HL-60 (cell line): ENCODE results near the gene CERS1.

Source experiments
- DNase-seq, 2 experiments: peaks; one replicate each; pipeline ENCODE4 v3.0.0-alpha.2; 2010 to 2020; ENCODE audit warnings: low read depth in 1 of 2, low spot score in 1 of 2
- H3K27ac ChIP-seq: fragments of 250-450 bp; sonication (Bioruptor Pico); replicated peaks from 2 replicates; pipeline ENCODE4 v1.5.1; 2020; ENCODE audit warnings: mild to moderate bottlenecking, moderate library complexity
- H3K27me3 ChIP-seq: fragments of 250-450 bp; sonication (Bioruptor Pico); 2 replicates; pipeline ENCODE4 v1.5.1; 2021; ENCODE audit warnings: mild to moderate bottlenecking, moderate library complexity; ENCODE audit not compliant: insufficient read depth, poor library complexity, severe bottlenecking
- H3K4me3 ChIP-seq: replicated peaks from 2 replicates; pipeline ENCODE4 v1.5.1; 2011; ENCODE audit warnings: mild to moderate bottlenecking, control low read depth, low read length; ENCODE audit not compliant: insufficient read depth
- CTCF ChIP-seq: IDR thresholded peaks from one replicate; pipeline ENCODE4 v1.5.1; 2011; ENCODE audit warnings: low read length, control low read depth, inconsistent platforms; ENCODE audit not compliant: insufficient read depth
- GABPA ChIP-seq: IDR thresholded peaks from 2 replicates; pipeline ENCODE4 v1.6.1; 2012; ENCODE audit warnings: low read depth
- POLR2AphosphoS5 ChIP-seq: IDR thresholded peaks from 2 replicates; pipeline ENCODE4 v1.6.1; 2012; ENCODE audit warnings: low read depth
- SPI1 ChIP-seq: IDR thresholded peaks from 2 replicates; pipeline ENCODE4 v1.6.1; 2012; ENCODE audit warnings: low read depth, mild to moderate bottlenecking, borderline replicate concordance
- TF ChIP-seq, protein P1 (sequence below): IDR thresholded peaks from 2 replicates; pipeline ENCODE4 v1.6.1; 2012; ENCODE audit warnings: low read depth; ENCODE audit not compliant: insufficient replicate concordance

CERS1 gene

GRCh38 chr19:18858906-18859646 lies 36.9 kb downstream of the CERS1 start:
- no peak for DNase-seq
- Histone ChIP-seq H3K4me3 (no peak overlapping the region), H3K27me3 (no peaks in the 10 kb centered on the region), H3K27ac (no peak overlapping the region)
- TF ChIP-seq GABPA: no peak
- TF ChIP-seq SPI1: no peak
- no peak for TF ChIP-seq POLR2AphosphoS5
- TF ChIP-seq, protein P1, sequence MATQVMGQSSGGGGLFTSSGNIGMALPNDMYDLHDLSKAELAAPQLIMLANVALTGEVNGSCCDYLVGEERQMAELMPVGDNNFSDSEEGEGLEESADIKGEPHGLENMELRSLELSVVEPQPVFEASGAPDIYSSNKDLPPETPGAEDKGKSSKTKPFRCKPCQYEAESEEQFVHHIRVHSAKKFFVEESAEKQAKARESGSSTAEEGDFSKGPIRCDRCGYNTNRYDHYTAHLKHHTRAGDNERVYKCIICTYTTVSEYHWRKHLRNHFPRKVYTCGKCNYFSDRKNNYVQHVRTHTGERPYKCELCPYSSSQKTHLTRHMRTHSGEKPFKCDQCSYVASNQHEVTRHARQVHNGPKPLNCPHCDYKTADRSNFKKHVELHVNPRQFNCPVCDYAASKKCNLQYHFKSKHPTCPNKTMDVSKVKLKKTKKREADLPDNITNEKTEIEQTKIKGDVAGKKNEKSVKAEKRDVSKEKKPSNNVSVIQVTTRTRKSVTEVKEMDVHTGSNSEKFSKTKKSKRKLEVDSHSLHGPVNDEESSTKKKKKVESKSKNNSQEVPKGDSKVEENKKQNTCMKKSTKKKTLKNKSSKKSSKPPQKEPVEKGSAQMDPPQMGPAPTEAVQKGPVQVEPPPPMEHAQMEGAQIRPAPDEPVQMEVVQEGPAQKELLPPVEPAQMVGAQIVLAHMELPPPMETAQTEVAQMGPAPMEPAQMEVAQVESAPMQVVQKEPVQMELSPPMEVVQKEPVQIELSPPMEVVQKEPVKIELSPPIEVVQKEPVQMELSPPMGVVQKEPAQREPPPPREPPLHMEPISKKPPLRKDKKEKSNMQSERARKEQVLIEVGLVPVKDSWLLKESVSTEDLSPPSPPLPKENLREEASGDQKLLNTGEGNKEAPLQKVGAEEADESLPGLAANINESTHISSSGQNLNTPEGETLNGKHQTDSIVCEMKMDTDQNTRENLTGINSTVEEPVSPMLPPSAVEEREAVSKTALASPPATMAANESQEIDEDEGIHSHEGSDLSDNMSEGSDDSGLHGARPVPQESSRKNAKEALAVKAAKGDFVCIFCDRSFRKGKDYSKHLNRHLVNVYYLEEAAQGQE: no peak
- no peak for TF ChIP-seq CTCF

GRCh38 chr19:18857223-18857622 lies 38.7 kb downstream of the CERS1 start:
- Histone ChIP-seq H3K27ac (no peak overlapping the region), H3K4me3 (no peak overlapping the region), H3K27me3 (no peaks in the 10 kb centered on the region)
- no peak for DNase-seq
- TF ChIP-seq GABPA (no peak), SPI1 (no peak), POLR2AphosphoS5 (no peak), CTCF (no peak)
- TF ChIP-seq, protein P1: no peak

DNA sequence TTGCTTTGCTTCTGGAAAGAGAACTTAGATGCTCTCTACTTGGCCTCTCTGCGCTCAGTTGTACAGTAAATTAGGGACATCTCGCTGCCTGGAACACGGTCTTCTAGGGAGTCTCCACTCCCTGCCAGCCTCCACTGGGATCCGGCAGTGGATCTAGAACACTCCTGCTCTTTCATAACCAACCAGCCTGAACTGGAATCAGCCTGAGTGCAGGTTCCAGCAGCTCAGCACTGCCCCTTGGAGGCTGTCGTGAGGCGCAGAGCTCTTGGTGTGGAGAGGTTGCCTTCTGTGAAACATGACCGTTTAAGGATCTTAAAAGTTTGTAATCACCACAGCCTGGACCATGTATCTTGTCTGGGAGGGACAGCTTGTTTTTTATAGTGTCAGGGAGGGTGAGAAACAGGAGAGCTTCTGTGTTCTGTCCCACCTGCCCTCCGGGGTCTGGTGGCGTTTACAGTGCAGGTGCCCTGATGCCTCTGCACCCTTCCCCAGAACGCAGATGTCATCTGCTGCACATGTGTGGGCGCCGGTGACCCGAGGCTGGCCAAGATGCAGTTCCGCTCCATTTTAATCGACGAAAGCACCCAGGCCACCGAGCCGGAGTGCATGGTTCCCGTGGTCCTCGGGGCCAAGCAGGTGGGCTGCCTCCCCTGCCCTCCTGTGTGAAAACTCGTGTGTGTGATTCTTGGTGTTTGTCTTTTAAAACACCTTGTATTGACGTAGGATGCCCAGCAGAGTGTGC lies 39.4 kb downstream of the CERS1 start:
- Histone ChIP-seq H3K4me3 (no peak overlapping the region), H3K27me3 (no peaks in the 10 kb centered on the region), H3K27ac (no peak overlapping the region)
- no peak for TF ChIP-seq SPI1
- TF ChIP-seq POLR2AphosphoS5: no peak
- TF ChIP-seq CTCF: peak; percentile 28
- no peak for TF ChIP-seq GABPA
- TF ChIP-seq, protein P1: no peak
- no peak for DNase-seq
